Endodermal cell (in vitro differentiated cells): ENCODE measurements around the gene NR1H4. TPM values are rescaled to one million over a fixed set of nuclear protein-coding genes. Genes with fewer than 3 reads are reported as not detected.

ENCODE experiments used
- DNase-seq: peaks from one replicate; pipeline ENCODE4 v3.0.0-alpha.2; 2017
- H3K27ac ChIP-seq: 2 replicates; pipeline ENCODE4 v1.5.1; 2013; ENCODE audit warnings: mild to moderate bottlenecking, low read depth, low read length, moderate library complexity
- H3K27me3 ChIP-seq: 2 replicates; pipeline ENCODE4 v1.6.1; 2013; ENCODE audit warnings: mild to moderate bottlenecking, low read length, moderate library complexity; ENCODE audit not compliant: insufficient read depth, control insufficient read depth, poor library complexity, severe bottlenecking
- H3K36me3 ChIP-seq: 2 replicates; pipeline ENCODE4 v1.7.0; 2013; ENCODE audit warnings: mild to moderate bottlenecking, low read length, moderate library complexity; ENCODE audit not compliant: control insufficient read depth, insufficient read depth
- H3K4me1 ChIP-seq: one replicate; pipeline ENCODE4 v1.7.0; 2013; ENCODE audit warnings: low read length; ENCODE audit not compliant: control insufficient read depth, insufficient read depth
- H3K4me3 ChIP-seq: 2 replicates; pipeline ENCODE4 v1.5.1; 2013; ENCODE audit warnings: mild to moderate bottlenecking, low read length, moderate library complexity
- H3K9ac ChIP-seq: 2 replicates; pipeline ENCODE4 v1.6.1; 2013; ENCODE audit warnings: mild to moderate bottlenecking, low read length, moderate library complexity; ENCODE audit not compliant: poor library complexity, severe bottlenecking; ENCODE audit errors: extremely low read depth
- H3K9me3 ChIP-seq: 2 replicates; pipeline ENCODE4 v1.6.1; 2013; ENCODE audit warnings: mild to moderate bottlenecking, low read length, moderate library complexity; ENCODE audit not compliant: control insufficient read depth
- H3K27ac Mint-ChIP-seq: 2 replicates; pipeline ENCODE4 v1.8.0; 2020; ENCODE audit warnings: mixed read lengths
- H3K27me3 Mint-ChIP-seq: 2 replicates; pipeline ENCODE4 v1.8.0; 2021; ENCODE audit warnings: mild to moderate bottlenecking, mixed read lengths; ENCODE audit not compliant: insufficient read depth
- H3K36me3 Mint-ChIP-seq: 2 replicates; pipeline ENCODE4 v1.8.0; 2020; ENCODE audit warnings: low read depth, mixed read lengths
- H3K4me1 Mint-ChIP-seq: 2 replicates; pipeline ENCODE4 v1.8.0; 2020; ENCODE audit warnings: mixed read lengths
- H3K4me3 Mint-ChIP-seq: 2 replicates; pipeline ENCODE4 v1.8.0; 2020; ENCODE audit warnings: mild to moderate bottlenecking, moderate library complexity, mixed read lengths
- H3K9me3 Mint-ChIP-seq: 2 replicates; pipeline ENCODE4 v1.8.0; 2020; ENCODE audit warnings: mild to moderate bottlenecking, mixed read lengths
- WGBS, 2 experiments: methylation state at CpG; one replicate each; pipeline versions ENCODE4 v1.1.5 to v1.1.7; 2013; ENCODE audit warnings: missing lambda C conversion rate in 2 of 2, mixed read lengths in 1 of 2; ENCODE audit not compliant: insufficient coverage in 1 of 2, insufficient read length in 1 of 2; 5-methylcytosine and 5-hydroxymethylcytosine counted together
- total RNA-seq, 2 donors: library from RNA; stranded (reverse); fragmentation: NEBNext Ultra II Directional in 1 of 2; extraction: Animal tissue kit (Norgen Biotek cat#: 25700) in 1 of 2; gene quantifications; 2 replicates in 1 of 2; 3 replicates in 1 of 2; pipeline ENCODE4 v1.2.1, GENCODE V29; 2021
- TF ChIP-seq, protein P1 (sequence below): fragments of 200-600 bp; sonication (generic); conservative IDR thresholded peaks from 2 replicates; pipeline ENCODE4 v1.5.0; 2021; ENCODE audit warnings: antibody characterized with exemption, mild to moderate bottlenecking

NR1H4 gene
- total RNA-seq, 2 donors from 2014 or later, result not detected

DNA sequence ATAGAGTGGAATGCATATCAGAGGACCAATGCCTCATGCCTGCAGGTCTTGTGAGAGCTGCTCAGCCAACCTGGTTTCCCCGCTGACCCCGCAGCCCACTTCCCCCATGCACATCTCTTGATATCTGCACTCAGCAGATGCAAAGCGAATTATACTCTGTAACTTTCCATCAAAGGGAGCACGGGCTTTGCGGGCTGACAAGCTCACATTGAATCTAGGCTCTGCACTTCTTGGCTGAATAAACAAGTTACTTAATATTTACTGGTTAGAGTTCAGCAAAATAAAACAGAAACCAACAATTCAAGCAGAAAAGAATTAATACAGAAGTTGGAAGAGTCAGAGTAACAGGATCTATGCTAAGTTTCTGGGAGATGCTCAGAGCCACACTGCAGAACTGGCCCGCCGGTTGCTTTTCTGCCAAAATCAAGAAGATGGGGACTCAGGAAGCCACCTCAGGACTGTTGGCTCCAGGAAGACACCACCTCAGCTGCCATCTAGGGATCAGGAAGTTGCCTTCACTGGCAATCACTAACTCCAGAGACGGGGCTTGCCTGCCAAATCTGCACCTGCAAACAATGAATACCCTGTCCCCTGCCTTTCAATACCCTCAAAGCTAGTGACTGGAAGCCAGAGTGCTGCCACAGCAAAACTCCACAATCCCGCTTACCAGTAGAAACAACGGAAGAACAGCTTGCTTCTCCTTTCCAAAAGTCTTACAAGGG is 46.5 kb downstream of the NR1H4 start:
- no peak for DNase-seq
- H3K27me3 Mint-ChIP-seq, result no peaks in the 10 kb centered on the region
- H3K4me1 ChIP-seq, result no peaks in the 10 kb centered on the region
- no peaks in the 10 kb centered on the region for H3K36me3 Mint-ChIP-seq
- no peaks in the 10 kb centered on the region for H3K36me3 ChIP-seq
- no peak overlapping the region for H3K27ac Mint-ChIP-seq
- H3K9me3 Mint-ChIP-seq, result no peaks in the 10 kb centered on the region
- 86 to 92% methylated on average over 6 to 10 of the region's 10 CpGs for WGBS, 2 experiments
- no peak overlapping the region for H3K4me3 ChIP-seq
- H3K9ac ChIP-seq, result no peak overlapping the region
- peaks cover 6% of the 10 kb centered on the region for H3K9me3 ChIP-seq
- peaks cover 26% of the 10 kb centered on the region for H3K4me1 Mint-ChIP-seq
- no peaks in the 10 kb centered on the region for H3K27me3 ChIP-seq
- TF ChIP-seq, protein P1, sequence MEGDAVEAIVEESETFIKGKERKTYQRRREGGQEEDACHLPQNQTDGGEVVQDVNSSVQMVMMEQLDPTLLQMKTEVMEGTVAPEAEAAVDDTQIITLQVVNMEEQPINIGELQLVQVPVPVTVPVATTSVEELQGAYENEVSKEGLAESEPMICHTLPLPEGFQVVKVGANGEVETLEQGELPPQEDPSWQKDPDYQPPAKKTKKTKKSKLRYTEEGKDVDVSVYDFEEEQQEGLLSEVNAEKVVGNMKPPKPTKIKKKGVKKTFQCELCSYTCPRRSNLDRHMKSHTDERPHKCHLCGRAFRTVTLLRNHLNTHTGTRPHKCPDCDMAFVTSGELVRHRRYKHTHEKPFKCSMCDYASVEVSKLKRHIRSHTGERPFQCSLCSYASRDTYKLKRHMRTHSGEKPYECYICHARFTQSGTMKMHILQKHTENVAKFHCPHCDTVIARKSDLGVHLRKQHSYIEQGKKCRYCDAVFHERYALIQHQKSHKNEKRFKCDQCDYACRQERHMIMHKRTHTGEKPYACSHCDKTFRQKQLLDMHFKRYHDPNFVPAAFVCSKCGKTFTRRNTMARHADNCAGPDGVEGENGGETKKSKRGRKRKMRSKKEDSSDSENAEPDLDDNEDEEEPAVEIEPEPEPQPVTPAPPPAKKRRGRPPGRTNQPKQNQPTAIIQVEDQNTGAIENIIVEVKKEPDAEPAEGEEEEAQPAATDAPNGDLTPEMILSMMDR, result no peak
- no peak overlapping the region for H3K27ac ChIP-seq
- no peak overlapping the region for H3K4me3 Mint-ChIP-seq

- no peak overlapping the region for H3K27ac Mint-ChIP-seq
- no peak overlapping the region for H3K27ac ChIP-seq
- no peak overlapping the region for H3K9ac ChIP-seq
- H3K4me3 ChIP-seq, result no peak overlapping the region
- H3K4me1 ChIP-seq, result no peaks in the 10 kb centered on the region
- no peaks in the 10 kb centered on the region for H3K36me3 ChIP-seq
- H3K36me3 Mint-ChIP-seq, result no peaks in the 10 kb centered on the region
- no peaks in the 10 kb centered on the region for H3K9me3 Mint-ChIP-seq
- H3K9me3 ChIP-seq, result peaks cover 4% of the 10 kb centered on the region
- H3K4me3 Mint-ChIP-seq, result no peak overlapping the region
- WGBS, 2 experiments, result 80% methylated on average over 1 of the region's 1 CpG; no CpG with 5 or more reads in 1 of the 2 experiments
- no peaks in the 10 kb centered on the region for H3K27me3 Mint-ChIP-seq
- H3K27me3 ChIP-seq, result no peaks in the 10 kb centered on the region
- no peak for DNase-seq
- TF ChIP-seq, protein P1, result no peak
- H3K4me1 Mint-ChIP-seq, result peaks cover 26% of the 10 kb centered on the region
Observed at GRCh38 chr12:100521958-100522357, 48.3 kb downstream of the NR1H4 start.

DNA sequence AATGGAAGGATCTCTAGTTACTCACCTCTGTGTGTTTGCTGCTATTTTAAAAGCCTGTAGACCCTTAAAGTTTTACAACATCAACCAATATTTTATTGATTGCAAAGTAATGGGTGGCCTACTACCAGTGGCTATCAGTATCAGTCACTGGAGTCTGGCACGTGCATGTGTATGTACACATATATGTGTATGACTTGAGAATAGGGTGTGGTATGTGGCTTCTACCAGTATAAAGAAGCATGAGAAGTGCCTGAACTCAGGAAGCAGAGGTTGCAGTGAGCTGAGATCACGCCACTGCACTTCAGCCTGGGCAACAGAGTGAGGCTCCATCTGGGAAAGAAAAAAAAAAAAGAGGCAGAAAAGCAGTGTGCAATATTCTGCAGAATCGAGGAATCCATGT is 54.4 kb downstream of the NR1H4 start:
- Mint-ChIP-seq H3K4me3 (no peak overlapping the region), H3K4me1 (no peaks in the 10 kb centered on the region), H3K9me3 (no peaks in the 10 kb centered on the region), H3K36me3 (no peaks in the 10 kb centered on the region), H3K27me3 (no peaks in the 10 kb centered on the region), H3K27ac (no peak overlapping the region)
- Histone ChIP-seq H3K4me1 (no peaks in the 10 kb centered on the region), H3K27ac (no peak overlapping the region), H3K9me3 (no peaks in the 10 kb centered on the region), H3K36me3 (no peaks in the 10 kb centered on the region), H3K27me3 (no peaks in the 10 kb centered on the region), H3K9ac (no peak overlapping the region), H3K4me3 (no peak overlapping the region)
- no peak for DNase-seq
- TF ChIP-seq, protein P1, result no peak
- WGBS, 2 experiments, result 79 to 93% methylated on average over 2 to 3 of the region's 3 CpGs
